CD14-positive monocyte (primary cell): Measurements from ENCODE around the gene DEPDC5. TPM values are rescaled to one million over a fixed set of nuclear protein-coding genes. Genes with fewer than 3 reads are reported as not detected.

Source experiments
- DNase-seq, 3 donors: peaks; one replicate each; pipeline ENCODE4 v3.0.0-alpha.2; 2011 to 2022
- H2AFZ ChIP-seq: 2 replicates; pipeline ENCODE4 v1.6.0; 2012; ENCODE audit warnings: mild to moderate bottlenecking, low read depth, low read length, inconsistent platforms; ENCODE audit not compliant: insufficient read depth, poor library complexity, severe bottlenecking
- H3K27ac ChIP-seq, 2 donors: 1 replicate in 1 of 2; 2 replicates in 1 of 2; pipeline ENCODE4 v1.5.1; 2012 to 2013; ENCODE audit warnings: low read length in 2 of 2, control low read depth in 1 of 2, inconsistent platforms in 1 of 2, low read depth in 1 of 2, mild to moderate bottlenecking in 1 of 2
- H3K27me3 ChIP-seq, 2 donors: one replicate each; pipeline versions ENCODE4 v1.6.0 to v1.6.1; 2011 to 2013; ENCODE audit warnings: low read length in 2 of 2; ENCODE audit not compliant: control insufficient read depth in 2 of 2, insufficient read depth in 2 of 2
- H3K36me3 ChIP-seq, 2 donors: replicated peaks in 1 of 2; 1 replicate in 1 of 2; 2 replicates in 1 of 2; pipeline versions ENCODE4 v1.5.1 to v1.6.1; 2012 to 2013; ENCODE audit warnings: low read length in 2 of 2, control low read depth in 1 of 2, inconsistent platforms in 1 of 2, mild to moderate bottlenecking in 1 of 2; ENCODE audit not compliant: insufficient read depth in 2 of 2, control insufficient read depth in 1 of 2
- H3K4me1 ChIP-seq, 2 donors: 1 replicate in 1 of 2; 2 replicates in 1 of 2; pipeline versions ENCODE4 v1.5.1 to v1.6.1; 2012 to 2013; ENCODE audit warnings: low read length in 2 of 2, control low read depth in 1 of 2, inconsistent platforms in 1 of 2, mild to moderate bottlenecking in 1 of 2, moderate library complexity in 1 of 2; ENCODE audit not compliant: insufficient read depth in 2 of 2, control insufficient read depth in 1 of 2
- H3K4me2 ChIP-seq: replicated peaks from 2 replicates; pipeline ENCODE3; 2012; ENCODE audit warnings: low read length, moderate library complexity, mild to moderate bottlenecking; ENCODE audit not compliant: poor library complexity, severe bottlenecking; ENCODE audit errors: extremely low read depth
- H3K4me3 ChIP-seq, 3 experiments: fragments of 200-600 bp in 1 of 3; sonication (generic) in 1 of 3; replicated peaks in 1 of 3; 1 replicate in 2 of 3; 2 replicates in 1 of 3; pipeline ENCODE4 v1.5.1; 2011 to 2013; ENCODE audit warnings: low read length in 3 of 3, mild to moderate bottlenecking in 3 of 3, control low read depth in 2 of 3, low read depth in 2 of 3, inconsistent platforms in 1 of 3, moderate library complexity in 1 of 3
- H3K79me2 ChIP-seq: 2 replicates; pipeline ENCODE4 v1.6.0; 2012; ENCODE audit warnings: mild to moderate bottlenecking, control low read depth, inconsistent platforms, low read length, moderate library complexity; ENCODE audit not compliant: insufficient read depth
- H3K9ac ChIP-seq: 2 replicates; pipeline ENCODE4 v1.6.0; 2017; ENCODE audit warnings: low read length, mild to moderate bottlenecking; ENCODE audit not compliant: insufficient read depth, poor library complexity, severe bottlenecking
- H3K9me3 ChIP-seq, 2 donors: replicated peaks in 1 of 2; 1 replicate in 1 of 2; 2 replicates in 1 of 2; pipeline versions ENCODE4 v1.5.1 to v1.6.1; 2012 to 2013; ENCODE audit warnings: low read length in 2 of 2, control low read depth in 1 of 2; ENCODE audit not compliant: control insufficient read depth in 1 of 2, insufficient read depth in 1 of 2
- H4K20me1 ChIP-seq: 2 replicates; pipeline ENCODE4 v1.6.0; 2012; ENCODE audit warnings: mild to moderate bottlenecking, low read length, control low read depth, moderate library complexity; ENCODE audit not compliant: insufficient read depth
- H3K27ac Mint-ChIP-seq, 7 donors: one replicate each; pipeline ENCODE4 v1.8.0; 2020; ENCODE audit warnings: mild to moderate bottlenecking in 7 of 7, mixed read lengths in 7 of 7, moderate library complexity in 6 of 7, inconsistent platforms in 2 of 7
- H3K27me3 Mint-ChIP-seq, 3 donors: one replicate each; pipeline ENCODE4 v1.8.0; 2021 to 2022; ENCODE audit warnings: low read depth in 3 of 3, mild to moderate bottlenecking in 3 of 3, mixed read lengths in 3 of 3, moderate library complexity in 3 of 3, inconsistent platforms in 1 of 3
- H3K36me3 Mint-ChIP-seq, 2 donors: one replicate each; pipeline ENCODE4 v1.8.0; 2020; ENCODE audit warnings: mixed read lengths in 2 of 2, inconsistent platforms in 1 of 2, mild to moderate bottlenecking in 1 of 2
- H3K4me1 Mint-ChIP-seq: one replicate; pipeline ENCODE4 v1.8.0; 2020; ENCODE audit warnings: mild to moderate bottlenecking, mixed read lengths
- H3K4me3 Mint-ChIP-seq, 2 donors: one replicate each; pipeline ENCODE4 v1.8.0; 2020; ENCODE audit warnings: mild to moderate bottlenecking in 2 of 2, mixed read lengths in 2 of 2, moderate library complexity in 1 of 2
- H3K9me3 Mint-ChIP-seq, 7 donors: one replicate each; pipeline ENCODE4 v1.8.0; 2020 to 2022; ENCODE audit warnings: mixed read lengths in 7 of 7, mild to moderate bottlenecking in 6 of 7, moderate library complexity in 6 of 7, inconsistent platforms in 2 of 7
- WGBS: methylation state at CpG from one replicate; pipeline ENCODE4 v1.1.5; 2013; ENCODE audit warnings: missing lambda C conversion rate; ENCODE audit not compliant: insufficient coverage; 5-methylcytosine and 5-hydroxymethylcytosine counted together
- intact Hi-C, 2 donors: fragments of 100-400 bp; cut with micrococcal nuclease; formaldehyde crosslinking; loops; one replicate each; pipeline versions ENCODE4 v1.15.0 to v1.15.1; 2023
- polyA plus RNA-seq, 3 donors: library from polyadenylated mRNA; depleted of rRNA in 1 of 3; unstranded in 2 of 3; stranded (reverse) in 1 of 3; fragments of 300-500 nt in 2 of 3; fragments of >200 nt in 1 of 3; fragmentation: Illumina TruSeq in 2 of 3; gene quantifications; 1 replicate in 2 of 3; 2 replicates in 1 of 3; pipeline ENCODE4 v1.2.3, GENCODE V29; 2012 to 2021
- TF ChIP-seq, protein P1 (sequence below): fragments of 200-600 bp; IDR thresholded peaks from one replicate; pipeline ENCODE4 v1.8.0; 2022; ENCODE audit warnings: antibody characterized with exemption, mild to moderate bottlenecking

The DEPDC5 gene
- polyA plus RNA-seq, 3 donors: 2.2 to 19.5 (median 4.1) TPM

DNA sequence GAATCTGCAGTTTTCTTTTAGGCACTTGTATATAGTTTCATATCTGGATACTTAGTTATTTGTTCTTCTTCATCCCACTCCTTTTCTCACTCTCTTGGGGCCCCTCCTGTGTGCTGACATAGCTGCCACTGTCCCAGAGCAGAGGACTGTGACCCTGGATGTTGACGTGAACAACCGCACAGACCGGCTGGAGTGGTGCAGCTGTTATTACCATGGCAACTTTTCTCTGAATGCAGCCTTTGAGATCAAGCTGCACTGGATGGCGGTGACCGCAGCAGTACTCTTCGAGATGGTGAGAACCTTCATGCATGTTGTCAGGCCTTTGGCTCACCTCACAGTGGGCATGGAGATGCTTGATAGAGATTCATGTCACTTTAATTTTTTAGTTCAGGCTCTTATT lies 139.6 kb downstream of the DEPDC5 start:
- Mint-ChIP-seq H3K4me1 (no peaks in the 10 kb centered on the region), H3K27ac (peak overlapping the region in 1 of 7 donors; percentile 66), H3K36me3 (peaks cover 69 to 90% of the 10 kb centered on the region in 2 donors), H3K4me3 (no peak overlapping the region), H3K9me3 (peaks cover 0 to 1% (median 0%) of the 10 kb centered on the region in 7 donors), H3K27me3 (no peaks in the 10 kb centered on the region)
- Histone ChIP-seq H3K36me3 (peaks cover 56 to 95% of the 10 kb centered on the region in 2 donors), H3K4me3 (no peak overlapping the region), H3K9me3 (no peaks in the 10 kb centered on the region), H3K4me1 (no peaks in the 10 kb centered on the region), H3K27ac (no peak overlapping the region), H3K27me3 (no peaks in the 10 kb centered on the region), H3K9ac (no peak overlapping the region), H3K79me2 (no peaks in the 10 kb centered on the region), H4K20me1 (no peaks in the 10 kb centered on the region), H2AFZ (no peak overlapping the region), H3K4me2 (no peak overlapping the region)
- DNase-seq: no peak
- intact Hi-C loops: no loop called here
- 96% methylated on average over 6 of the region's 6 CpGs for WGBS
- TF ChIP-seq, protein P1, sequence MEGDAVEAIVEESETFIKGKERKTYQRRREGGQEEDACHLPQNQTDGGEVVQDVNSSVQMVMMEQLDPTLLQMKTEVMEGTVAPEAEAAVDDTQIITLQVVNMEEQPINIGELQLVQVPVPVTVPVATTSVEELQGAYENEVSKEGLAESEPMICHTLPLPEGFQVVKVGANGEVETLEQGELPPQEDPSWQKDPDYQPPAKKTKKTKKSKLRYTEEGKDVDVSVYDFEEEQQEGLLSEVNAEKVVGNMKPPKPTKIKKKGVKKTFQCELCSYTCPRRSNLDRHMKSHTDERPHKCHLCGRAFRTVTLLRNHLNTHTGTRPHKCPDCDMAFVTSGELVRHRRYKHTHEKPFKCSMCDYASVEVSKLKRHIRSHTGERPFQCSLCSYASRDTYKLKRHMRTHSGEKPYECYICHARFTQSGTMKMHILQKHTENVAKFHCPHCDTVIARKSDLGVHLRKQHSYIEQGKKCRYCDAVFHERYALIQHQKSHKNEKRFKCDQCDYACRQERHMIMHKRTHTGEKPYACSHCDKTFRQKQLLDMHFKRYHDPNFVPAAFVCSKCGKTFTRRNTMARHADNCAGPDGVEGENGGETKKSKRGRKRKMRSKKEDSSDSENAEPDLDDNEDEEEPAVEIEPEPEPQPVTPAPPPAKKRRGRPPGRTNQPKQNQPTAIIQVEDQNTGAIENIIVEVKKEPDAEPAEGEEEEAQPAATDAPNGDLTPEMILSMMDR: no peak

DNA sequence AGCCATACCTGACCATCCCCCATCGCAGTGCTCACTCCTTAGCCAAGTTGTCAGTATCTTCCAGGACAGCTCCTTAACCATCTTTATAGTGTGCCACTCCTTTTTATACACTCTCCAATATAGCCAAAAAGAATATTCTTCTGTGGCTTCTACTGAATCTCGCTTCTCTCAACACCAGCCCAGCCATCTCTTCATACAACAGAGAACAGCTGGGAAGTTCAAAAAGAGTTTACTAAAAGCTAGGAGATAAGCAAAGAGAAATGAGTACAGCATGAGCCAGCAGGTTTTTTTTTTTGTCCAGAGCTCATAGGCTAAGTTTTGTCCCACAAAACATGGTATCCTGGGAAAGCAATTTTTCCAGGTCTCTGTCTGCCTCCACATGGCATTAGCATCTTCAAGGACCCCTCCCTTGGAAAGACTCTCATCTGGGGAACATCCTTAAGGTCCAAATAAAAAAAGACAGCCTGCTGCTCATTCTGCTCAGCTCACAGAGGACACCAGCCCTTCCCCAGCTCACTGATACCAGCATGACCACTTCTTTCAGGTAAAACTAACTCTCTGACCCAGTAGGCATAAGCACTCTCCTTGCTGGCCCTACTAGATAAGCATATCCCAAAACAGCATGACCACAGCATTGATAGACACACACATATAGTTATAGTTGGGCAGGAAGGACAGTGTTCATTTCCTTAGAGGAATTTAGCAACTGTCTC lies 141.7 kb downstream of the DEPDC5 start:
- TF ChIP-seq, protein P1: no peak
- H3K79me2 ChIP-seq: no peaks in the 10 kb centered on the region
- H3K27ac ChIP-seq: peak overlapping the region in 1 of 2 donors; percentile 4
- intact Hi-C loops: no loop called here
- no peak overlapping the region for H3K9ac ChIP-seq
- Mint-ChIP-seq H3K36me3 (peaks cover 64 to 88% of the 10 kb centered on the region in 2 donors), H3K9me3 (peaks cover 0 to 1% (median 0%) of the 10 kb centered on the region in 7 donors), H3K4me1 (no peaks in the 10 kb centered on the region), H3K4me3 (no peak overlapping the region), H3K27me3 (no peaks in the 10 kb centered on the region), H3K27ac (peak overlapping the region in 2 of 7 donors; percentile 50 to 71)
- H3K9me3 ChIP-seq: no peaks in the 10 kb centered on the region
- H3K36me3 ChIP-seq: peaks cover 54 to 91% of the 10 kb centered on the region in 2 donors
- no peak for DNase-seq
- H2AFZ ChIP-seq: no peak overlapping the region
- H3K4me1 ChIP-seq: no peaks in the 10 kb centered on the region
- no peak overlapping the region for H3K4me3 ChIP-seq
- no peak overlapping the region for H3K4me2 ChIP-seq
- no peaks in the 10 kb centered on the region for H3K27me3 ChIP-seq
- WGBS: 100% methylated on average over 1 of the region's 2 CpGs
- no peaks in the 10 kb centered on the region for H4K20me1 ChIP-seq
